NT2/D1 (cell line): ENCODE data around the gene IZUMO1.

Experiments used
- SUZ12 ChIP-seq: IDR thresholded peaks from 2 replicates; pipeline ENCODE4 v1.6.1; 2011; ENCODE audit not compliant: insufficient read length, insufficient read depth; ENCODE audit errors: extremely low read depth
- YY1 ChIP-seq: IDR thresholded peaks from 2 replicates; pipeline ENCODE4 v1.6.1; 2011; ENCODE audit not compliant: insufficient read length, insufficient read depth
- ZNF274 ChIP-seq: IDR thresholded peaks from 2 replicates; pipeline ENCODE4 v1.6.1; 2011; ENCODE audit warnings: mild to moderate bottlenecking, low read depth, low read length

DNA sequence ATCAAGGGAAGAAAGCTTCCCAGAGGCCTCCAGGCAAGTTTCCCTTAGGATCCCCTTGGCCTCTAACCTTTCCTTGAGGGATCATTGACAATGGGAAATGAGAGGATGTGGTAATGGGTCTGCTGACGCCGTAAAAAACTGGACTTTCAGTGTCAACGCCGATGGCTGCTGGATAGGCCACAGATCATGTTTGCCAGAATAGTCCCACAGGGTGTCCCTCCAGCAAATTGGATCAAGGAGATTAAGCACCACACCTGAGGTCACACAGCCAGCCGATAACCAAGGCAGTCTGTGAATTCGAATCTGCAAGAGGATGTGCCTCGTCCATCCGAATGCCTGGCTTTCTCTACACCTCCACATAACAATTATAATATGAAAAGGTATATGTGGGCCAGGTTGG, 46.6 kb upstream of the IZUMO1 start:
- TF ChIP-seq YY1 = no peak
- TF ChIP-seq SUZ12 = no peak
- no peak for TF ChIP-seq ZNF274
